K562 (cell line): ENCODE measurements around the gene RNF4. TPM values are rescaled to one million over a fixed set of nuclear protein-coding genes. Genes with fewer than 3 reads are reported as not detected.

Source experiments
- ATAC-seq: fragments of 200-7000 bp; cut with Tn5 transposase; 3 replicates; pipeline ENCODE4 v1.9.1; 2020; ENCODE audit warnings: moderate library complexity
- BruUV-seq: library from RNA; stranded (reverse); fragments of 400-500 nt; replicated peaks from 2 replicates; lab custom pipeline; 2021; lab: Mats Ljungman, UMichigan
- CTCF ChIA-PET: fragments of 300-600 bp; formaldehyde crosslinking; extraction: SDS; loops from one replicate; lab custom pipeline; 2021; ENCODE audit warnings: low intra/inter-chr PET ratio; lab: Yijun Ruan, JAX
- POLR2A ChIA-PET: fragments of 300-600, 350-650 bp; sonication (Branson Sonifier 250); formaldehyde crosslinking; extraction: SDS; loops from one replicate; lab custom pipeline; 2021; ENCODE audit warnings: antibody characterized with exemption, inconsistent platforms; lab: Yijun Ruan, JAX
- DNase-seq, 4 experiments: peaks; one replicate each; pipeline versions ENCODE4 v3.0.0 to v3.0.0-alpha.2; 2011 to 2018; ENCODE audit warnings: low spot score in 3 of 4, mixed read lengths in 3 of 4; ENCODE audit errors: extremely low read depth in 1 of 4
- FAIRE-seq: peaks from 2 replicates; lab custom pipeline; 2011; peaks lifted over from hg19 to GRCh38; lab: Jason Lieb, UNC
- H2AFZ ChIP-seq: 2 replicates; pipeline ENCODE4 v1.6.0; 2011; ENCODE audit warnings: low read depth, low read length, control low read depth, inconsistent platforms
- H3K27ac ChIP-seq: fragments of 200-600 bp; 3 replicates; pipeline ENCODE4 v1.8.0; 2011; ENCODE audit warnings: low read depth, mild to moderate bottlenecking, control low read depth, inconsistent platforms, low read length, moderate library complexity, mixed read lengths; ENCODE audit errors: extremely low read depth
- H3K27me3 ChIP-seq, 2 experiments: fragments of 300-600 bp in 1 of 2; 2 replicates in 1 of 2; 3 replicates in 1 of 2; pipeline versions ENCODE4 v1.6.0 to v1.8.0; 2011; ENCODE audit warnings: inconsistent platforms in 2 of 2, low read length in 2 of 2, mild to moderate bottlenecking in 1 of 2, mixed read lengths in 1 of 2, moderate library complexity in 1 of 2; ENCODE audit not compliant: control insufficient read depth in 2 of 2, insufficient read depth in 2 of 2
- H3K36me3 ChIP-seq: fragments of 300-600 bp; 3 replicates; pipeline ENCODE4 v1.8.0; 2011; ENCODE audit warnings: mild to moderate bottlenecking, low read length, inconsistent platforms; ENCODE audit not compliant: control insufficient read depth, insufficient read depth
- H3K4me1 ChIP-seq, 2 experiments: fragments of 200-600 bp in 1 of 2; replicated peaks in 1 of 2; 2 replicates in 1 of 2; 3 replicates in 1 of 2; pipeline versions ENCODE4 v1.5.1 to v1.8.0; 2011; ENCODE audit warnings: inconsistent platforms in 2 of 2, low read length in 2 of 2, mild to moderate bottlenecking in 1 of 2, mixed read lengths in 1 of 2, moderate library complexity in 1 of 2; ENCODE audit not compliant: control insufficient read depth in 2 of 2, insufficient read depth in 2 of 2
- H3K4me2 ChIP-seq: 2 replicates; pipeline ENCODE4 v1.6.1; 2011; ENCODE audit warnings: low read length, control low read depth, inconsistent platforms, mixed read lengths; ENCODE audit not compliant: insufficient read depth
- H3K4me3 ChIP-seq: fragments of 200-600 bp; sonication (generic), shearing (Covaris generic); 2 replicates; pipeline ENCODE4 v1.5.1; 2016; ENCODE audit warnings: control low read depth, inconsistent platforms
- H3K79me2 ChIP-seq: fragments of 200-600 bp; 3 replicates; pipeline ENCODE4 v1.8.0; 2011; ENCODE audit warnings: low read length, inconsistent platforms; ENCODE audit not compliant: control insufficient read depth, insufficient read depth
- H3K9ac ChIP-seq, 2 experiments: 2 replicates each; pipeline versions ENCODE4 v1.6.0 to v1.6.1; 2011; ENCODE audit warnings: low read depth in 2 of 2, low read length in 2 of 2, control low read depth in 1 of 2, inconsistent platforms in 1 of 2, mild to moderate bottlenecking in 1 of 2, mixed read lengths in 1 of 2; ENCODE audit not compliant: insufficient read depth in 1 of 2
- H3K9me1 ChIP-seq: one replicate; pipeline ENCODE4 v1.6.0; 2011; ENCODE audit warnings: inconsistent platforms, mild to moderate bottlenecking, low read length, moderate library complexity; ENCODE audit not compliant: control insufficient read depth, insufficient read depth
- H3K9me3 ChIP-seq: replicated peaks from 2 replicates; pipeline ENCODE4 v1.5.1; 2011; ENCODE audit warnings: low read depth, low read length, inconsistent platforms; ENCODE audit not compliant: control insufficient read depth, insufficient read depth
- H4K20me1 ChIP-seq: replicated peaks from 2 replicates; pipeline ENCODE4 v1.6.1; 2011; ENCODE audit warnings: low read length, inconsistent platforms, mixed read lengths; ENCODE audit not compliant: control insufficient read depth, insufficient read depth
- DPF2 ChIP-seq: fragments of 450-650 bp; IDR thresholded peaks from 2 replicates; pipeline ENCODE4 v1.6.1; 2016
- FOXP4 ChIP-seq: sonication (generic); formaldehyde crosslinking; IDR thresholded peaks from 2 replicates; pipeline ENCODE4 v1.8.0; 2022; ENCODE audit warnings: mild to moderate bottlenecking, missing genetic modification reagents, borderline replicate concordance
- HNRNPUL1 ChIP-seq: fragments of 200-400 bp; formaldehyde crosslinking; IDR thresholded peaks from 2 replicates; pipeline ENCODE4 v1.6.1; 2017; ENCODE audit warnings: low read length
- IRF2 ChIP-seq: sonication (generic); formaldehyde crosslinking; IDR thresholded peaks from 2 replicates; pipeline ENCODE4 v1.8.1; 2022; ENCODE audit warnings: mild to moderate bottlenecking, missing genetic modification reagents
- WGBS: fragments of 100-300 bp; shearing (Covaris generic); methylation state at CpG from one replicate; pipeline ENCODE4 v1.1.6; 2016; ENCODE audit warnings: low coverage, mixed read lengths; ENCODE audit not compliant: insufficient coverage; ENCODE audit errors: missing lambda C conversion rate; 5-methylcytosine and 5-hydroxymethylcytosine counted together
- in situ Hi-C: fragments of 300-500 bp; cut with MboI; formaldehyde crosslinking; loops from 4 replicates; pipeline ENCODE4 v1.15.0; 2018; ENCODE audit warnings: inconsistent platforms, mixed read lengths
- intact Hi-C: fragments of 100-400 bp; cut with micrococcal nuclease; formaldehyde crosslinking; loops from 2 replicates; pipeline ENCODE4 v1.14.2; 2022
- polyA plus RNA-seq, 8 experiments: library from polyadenylated mRNA; depleted of rRNA in 4 of 8; stranded (reverse) in 5 of 8; unstranded in 3 of 8; fragments of >200 nt; fragmentation: Nextera tagmentation in 2 of 8; fragmentation: Illumina TruSeq in 1 of 8; extraction: Ambion mirVana in 2 of 8; extraction: Trizol in 1 of 8; gene quantifications; 2 replicates each; pipeline versions ENCODE4 v1.2.1 to v1.2.3, GENCODE V29; 2011 to 2014; ENCODE audit warnings: inconsistent platforms in 1 of 8, missing spikeins in 1 of 8
- total RNA-seq, 7 experiments: library from RNA; depleted of rRNA in 6 of 7; stranded (reverse); fragments of >200 nt in 6 of 7; fragmentation: Illumina TruSeq in 2 of 7; extraction: Trizol in 2 of 7; gene quantifications; 2 replicates each; pipeline versions ENCODE4 v1.2.1 to v1.2.3, GENCODE V29; 2011 to 2021; ENCODE audit warnings: low replicate concordance in 1 of 7

RNF4 gene
- total and polyA plus RNA-seq, 9 of the 15 experiments (the other 6 are each of a cell fraction or from before 2014, with no cell fraction given): 19.2 to 59.3 (median 44.8) TPM

- Histone ChIP-seq H3K9me1 (no peaks in the 10 kb centered on the region), H3K4me1 (no peaks in the 10 kb centered on the region; a peak in 1 of 5 replicates)
- TF ChIP-seq DPF2 (no peak), IRF2 (CRISPR knock-in tag) (no peak), FOXP4 (CRISPR knock-in tag) (no peak), HNRNPUL1 (no peak)
- TF ChIP-seq, all 486 proteins: peak for 0
- no peak overlapping the region for H3K4me2 ChIP-seq
- CTCF ChIA-PET: no interaction called here
- in situ Hi-C loops: no loop called here
- no peak overlapping the region for H3K9ac ChIP-seq
- peaks cover 8% of the 10 kb centered on the region; the same call in 2 of the 3 replicates for H3K36me3 ChIP-seq
- H3K79me2 ChIP-seq: peaks cover 95% of the 10 kb centered on the region
- no peak for ATAC-seq
- H2AFZ ChIP-seq: no peak overlapping the region
- no peak for DNase-seq
- FAIRE-seq: no peak
- H3K9me3 ChIP-seq: no peaks in the 10 kb centered on the region
- H4K20me1 ChIP-seq: no peaks in the 10 kb centered on the region; the same call in 1 of the 2 replicates
- BruUV-seq: no TSS peak
- no peak overlapping the region for H3K4me3 ChIP-seq
- WGBS: 87% methylated on average over 7 of the region's 7 CpGs
- POLR2A ChIA-PET: no interaction called here
- no peaks in the 10 kb centered on the region for H3K27me3 ChIP-seq
- no peak overlapping the region for H3K27ac ChIP-seq
- intact Hi-C loops: no loop called here
Observed at GRCh38 chr4:2545321-2546013, 76.6 kb downstream of the RNF4 start.
